Cardiac fibroblast (primary cell): Measurements from ENCODE around the gene PLA2G4E.

ENCODE experiments used
- DNase-seq, 2 donors: peaks; one replicate each; pipeline versions ENCODE4 v3.0.0 to v3.0.0-alpha.2; 2010; ENCODE audit warnings: low read depth in 2 of 2
- H3K4me3 ChIP-seq, 2 donors: replicated peaks in 1 of 2; 1 replicate in 1 of 2; 2 replicates in 1 of 2; pipeline ENCODE4 v1.5.1; 2011; ENCODE audit warnings: low read depth in 2 of 2, low read length in 2 of 2, mild to moderate bottlenecking in 2 of 2, moderate library complexity in 1 of 2
- TF ChIP-seq, protein P1 (sequence below): IDR thresholded peaks from one replicate; pipeline ENCODE4 v1.5.1; 2011; ENCODE audit warnings: low read depth, mild to moderate bottlenecking, low read length, inconsistent platforms

Gene PLA2G4E

DNA sequence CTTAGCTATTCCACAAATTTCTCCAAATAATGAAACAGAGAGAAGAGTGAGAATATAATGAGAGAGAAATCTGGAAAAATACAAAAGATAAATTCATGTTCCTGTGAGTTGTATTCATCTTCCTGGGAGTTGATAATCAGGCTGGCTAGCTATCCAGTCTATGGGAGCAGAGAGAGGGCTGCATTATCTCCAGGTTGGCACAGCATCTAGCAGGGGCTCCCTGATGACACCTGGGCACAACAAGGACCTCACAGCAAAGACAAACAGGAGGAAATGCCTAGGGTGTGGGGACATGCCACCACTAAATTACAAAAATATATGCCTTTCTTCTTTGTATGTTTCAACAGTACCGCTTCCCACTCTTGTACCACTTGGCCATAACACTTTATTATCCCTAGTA, 50.4 kb downstream of the PLA2G4E start:
- TF ChIP-seq, protein P1, sequence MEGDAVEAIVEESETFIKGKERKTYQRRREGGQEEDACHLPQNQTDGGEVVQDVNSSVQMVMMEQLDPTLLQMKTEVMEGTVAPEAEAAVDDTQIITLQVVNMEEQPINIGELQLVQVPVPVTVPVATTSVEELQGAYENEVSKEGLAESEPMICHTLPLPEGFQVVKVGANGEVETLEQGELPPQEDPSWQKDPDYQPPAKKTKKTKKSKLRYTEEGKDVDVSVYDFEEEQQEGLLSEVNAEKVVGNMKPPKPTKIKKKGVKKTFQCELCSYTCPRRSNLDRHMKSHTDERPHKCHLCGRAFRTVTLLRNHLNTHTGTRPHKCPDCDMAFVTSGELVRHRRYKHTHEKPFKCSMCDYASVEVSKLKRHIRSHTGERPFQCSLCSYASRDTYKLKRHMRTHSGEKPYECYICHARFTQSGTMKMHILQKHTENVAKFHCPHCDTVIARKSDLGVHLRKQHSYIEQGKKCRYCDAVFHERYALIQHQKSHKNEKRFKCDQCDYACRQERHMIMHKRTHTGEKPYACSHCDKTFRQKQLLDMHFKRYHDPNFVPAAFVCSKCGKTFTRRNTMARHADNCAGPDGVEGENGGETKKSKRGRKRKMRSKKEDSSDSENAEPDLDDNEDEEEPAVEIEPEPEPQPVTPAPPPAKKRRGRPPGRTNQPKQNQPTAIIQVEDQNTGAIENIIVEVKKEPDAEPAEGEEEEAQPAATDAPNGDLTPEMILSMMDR, result no peak
- peak overlapping the region in 1 of 2 donors; percentile 11 for H3K4me3 ChIP-seq

DNA sequence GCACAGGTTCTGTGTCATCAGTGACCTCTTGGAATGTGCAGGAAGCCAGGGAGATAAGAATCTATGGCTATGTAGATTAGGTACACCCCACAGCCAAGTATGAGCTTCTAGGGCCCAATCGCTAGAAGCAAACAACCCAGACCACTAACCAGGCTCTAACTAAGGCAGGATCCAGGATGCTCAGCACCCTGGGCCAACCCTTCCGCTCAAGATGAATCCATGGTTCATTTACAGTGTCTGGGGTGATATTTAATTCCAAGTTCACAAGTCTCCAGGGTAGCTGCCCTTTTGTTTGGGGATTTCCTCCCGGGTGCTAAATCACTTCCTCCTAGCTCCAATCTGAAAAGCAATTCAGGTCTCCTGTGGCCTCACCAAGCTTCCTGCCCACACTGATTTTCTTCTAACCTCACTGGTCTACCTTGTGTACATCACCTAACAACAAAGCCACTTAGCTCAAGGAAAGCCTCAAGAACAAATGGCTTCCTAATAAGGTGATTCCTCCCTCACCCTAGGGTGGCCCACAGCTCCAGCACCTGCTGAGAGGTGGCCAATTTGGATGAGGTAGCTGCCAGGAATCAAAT, 50.9 kb downstream of the PLA2G4E start:
- TF ChIP-seq, protein P1, result no peak
- no peak for DNase-seq
- H3K4me3 ChIP-seq, result no peak overlapping the region

More for the DNA sequence above, 50.4 kb downstream of the PLA2G4E start:
- DNase-seq, result no peak

DNA sequence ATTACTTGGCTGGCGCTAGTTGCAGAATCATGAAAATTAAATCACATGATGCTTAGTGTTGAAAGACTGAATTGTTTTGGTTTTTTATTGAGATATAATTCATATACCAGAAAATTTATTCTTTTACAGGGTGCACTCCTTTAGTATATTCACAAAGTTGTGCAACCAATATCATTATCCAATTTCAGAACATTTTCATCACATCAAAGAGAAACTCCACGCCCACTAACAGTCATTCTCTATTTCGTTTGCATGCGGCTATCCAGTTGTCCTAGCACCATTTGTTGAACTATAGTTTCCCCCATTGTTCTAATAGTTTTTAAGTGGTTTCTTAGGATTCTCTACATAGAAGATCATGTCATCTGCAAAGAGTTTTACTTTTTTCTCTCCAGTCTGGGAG, 52.1 kb downstream of the PLA2G4E start:
- TF ChIP-seq, protein P1, result no peak
- H3K4me3 ChIP-seq, result no peak overlapping the region
- no peak for DNase-seq

DNA sequence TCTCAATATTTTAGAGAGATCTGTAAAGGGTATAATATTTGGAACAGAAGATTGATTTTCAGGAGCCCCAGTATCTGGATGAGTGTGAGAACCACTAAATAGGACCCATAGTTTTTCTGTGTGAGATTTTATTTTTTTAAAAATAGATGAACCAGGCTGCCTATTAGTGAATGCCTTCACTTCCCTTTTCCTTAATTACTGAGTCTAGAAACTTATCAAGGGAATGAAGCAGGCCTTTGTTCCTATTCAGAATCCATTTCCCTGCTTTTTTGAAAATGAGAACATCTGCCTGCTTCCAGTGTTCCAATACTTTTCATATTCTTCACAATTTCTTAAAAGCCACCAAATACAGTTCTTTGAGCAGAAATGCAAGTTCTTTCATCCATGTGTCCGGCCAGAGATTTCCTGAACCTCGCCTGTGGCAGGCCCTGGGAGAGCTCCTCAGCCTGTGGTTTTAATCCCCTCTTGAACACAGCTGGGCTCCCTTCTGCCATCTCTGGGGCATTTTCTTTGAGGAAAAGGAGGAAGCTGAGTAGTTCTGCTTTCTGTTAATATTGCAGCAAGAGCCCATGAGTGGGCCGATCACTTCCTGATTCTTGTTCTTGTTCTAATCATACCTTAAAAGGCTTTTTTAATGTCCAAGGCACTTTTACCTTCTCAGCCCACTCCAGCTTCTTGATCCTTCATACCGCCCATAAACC, 53.2 kb downstream of the PLA2G4E start:
- no peak overlapping the region for H3K4me3 ChIP-seq
- TF ChIP-seq, protein P1, result no peak
- peak; percentile 57 to 71 for DNase-seq

DNA sequence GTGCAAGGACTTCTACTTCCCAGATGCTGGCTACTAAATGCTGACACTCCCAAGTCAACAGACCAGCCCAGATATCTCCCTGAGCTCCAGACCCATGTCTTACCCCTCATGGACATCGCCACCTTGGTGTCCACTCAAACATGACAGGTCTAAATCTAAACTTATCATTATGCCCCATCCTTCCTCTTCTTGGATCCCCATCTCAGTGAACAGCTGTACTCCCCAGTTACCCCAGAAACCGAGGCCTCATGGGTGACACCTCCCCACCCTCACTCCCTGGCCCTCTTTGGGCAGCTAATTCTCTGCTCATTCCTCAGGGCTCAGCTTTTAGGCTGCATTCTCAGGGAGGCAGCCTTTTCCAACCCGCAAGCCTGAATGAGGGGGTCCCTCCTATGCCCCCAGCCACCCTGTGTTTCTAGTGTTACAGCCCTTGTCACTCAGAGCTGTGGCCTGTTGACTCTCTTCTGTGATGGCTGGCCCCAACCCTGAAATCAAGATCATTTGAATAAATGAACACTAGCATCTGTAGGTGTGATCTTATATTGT, 53.8 kb downstream of the PLA2G4E start:
- TF ChIP-seq, protein P1, result no peak
- H3K4me3 ChIP-seq, result no peak overlapping the region
- no peak for DNase-seq

- TF ChIP-seq, protein P1, result no peak
- H3K4me3 ChIP-seq, result no peak overlapping the region
- no peak for DNase-seq
Measured at GRCh38 chr15:41966414-41966812, 54.4 kb downstream of the PLA2G4E start.
